IPS DF 6.9 (cell line): Measurements from ENCODE around the gene SVEP1.

ENCODE experiments used
- DNase-seq: peaks from one replicate; pipeline ENCODE4 v3.0.0-alpha.2; 2013; ENCODE audit warnings: low read depth, low spot score
- H3K27ac ChIP-seq: one replicate; pipeline ENCODE4 v1.5.1; 2013; ENCODE audit warnings: low read length, control low read depth
- H3K27me3 ChIP-seq: 2 replicates; pipeline ENCODE4 v1.6.1; 2013; ENCODE audit warnings: mild to moderate bottlenecking, low read length; ENCODE audit not compliant: control insufficient read depth, insufficient read depth
- H3K36me3 ChIP-seq: 2 replicates; pipeline ENCODE4 v1.6.1; 2013; ENCODE audit warnings: low read length; ENCODE audit not compliant: control insufficient read depth, insufficient read depth
- H3K4me1 ChIP-seq: 2 replicates; pipeline ENCODE4 v1.6.1; 2013; ENCODE audit warnings: low read length; ENCODE audit not compliant: control insufficient read depth, insufficient read depth
- H3K4me3 ChIP-seq: 2 replicates; pipeline ENCODE4 v1.5.1; 2013; ENCODE audit warnings: mild to moderate bottlenecking, low read length
- H3K9me3 ChIP-seq: 2 replicates; pipeline ENCODE4 v1.6.1; 2013; ENCODE audit warnings: low read length, inconsistent platforms; ENCODE audit not compliant: control insufficient read depth, insufficient read depth
- WGBS: extraction: QIAGEN DNeasy Blood & Tissue Kit; methylation state at CpG from one replicate; pipeline ENCODE4 v1.1.7; 2013; ENCODE audit warnings: mixed read lengths, missing lambda C conversion rate; ENCODE audit not compliant: insufficient read length, insufficient coverage; 5-methylcytosine and 5-hydroxymethylcytosine counted together

Gene SVEP1

GRCh38 chr9:110455860-110456259 lies 123.7 kb downstream of the SVEP1 start:
- no peaks in the 10 kb centered on the region for H3K36me3 ChIP-seq
- H3K27me3 ChIP-seq = no peaks in the 10 kb centered on the region
- no peaks in the 10 kb centered on the region for H3K9me3 ChIP-seq
- no peaks in the 10 kb centered on the region for H3K4me1 ChIP-seq
- H3K4me3 ChIP-seq = no peak overlapping the region
- DNase-seq = no peak
- H3K27ac ChIP-seq = no peak overlapping the region

DNA sequence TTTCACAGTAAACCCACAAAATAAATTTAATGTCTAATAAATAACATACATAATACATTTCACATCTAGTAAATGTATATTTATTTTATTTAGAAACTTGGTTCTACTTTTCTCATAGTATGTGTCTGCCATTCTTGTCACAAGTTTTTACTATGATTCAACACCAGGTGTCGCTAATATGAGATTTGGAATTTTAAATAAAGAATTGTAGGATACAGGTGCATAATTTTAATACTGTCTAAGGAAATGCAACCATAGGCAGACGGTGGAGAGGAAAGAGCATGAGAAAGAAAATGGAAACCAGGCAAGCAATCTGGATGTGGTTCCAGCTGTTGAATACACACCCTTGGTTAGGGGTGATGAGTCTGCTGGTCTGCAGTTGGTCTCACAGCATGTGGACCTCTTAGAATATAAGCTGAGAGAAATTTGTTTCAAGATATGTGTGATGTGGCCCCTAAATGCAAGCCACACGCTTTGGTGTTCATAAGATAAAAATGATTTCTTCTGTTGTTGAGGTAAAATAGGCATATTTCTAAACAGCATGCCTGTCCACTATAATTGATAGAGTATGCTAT lies 127.2 kb downstream of the SVEP1 start:
- WGBS = no CpG with 5 or more reads among the region's 3 CpGs
- Histone ChIP-seq H3K4me1 (no peaks in the 10 kb centered on the region), H3K27ac (no peak overlapping the region), H3K4me3 (no peak overlapping the region), H3K36me3 (no peaks in the 10 kb centered on the region), H3K27me3 (no peaks in the 10 kb centered on the region), H3K9me3 (no peaks in the 10 kb centered on the region)
- DNase-seq = no peak

DNA sequence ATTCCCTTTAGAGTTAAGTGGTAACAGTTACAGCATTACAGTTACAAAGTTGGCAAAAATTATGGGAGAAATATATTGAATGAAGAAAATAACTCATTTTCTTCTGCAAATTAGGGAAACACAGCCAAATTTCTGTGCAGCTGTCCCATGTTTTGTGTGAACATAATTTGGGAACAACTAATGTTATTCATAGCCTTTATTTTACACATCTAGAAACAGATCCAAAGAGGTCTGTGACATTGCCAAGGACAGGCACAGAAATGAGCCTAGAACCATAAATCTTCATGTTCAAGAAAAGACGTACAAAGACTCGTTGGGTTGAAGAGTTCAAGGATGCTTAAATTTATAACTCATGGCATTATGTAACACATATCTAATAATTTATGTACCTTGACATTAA lies 127.8 kb downstream of the SVEP1 start:
- Histone ChIP-seq H3K27me3 (no peaks in the 10 kb centered on the region), H3K27ac (no peak overlapping the region), H3K4me3 (no peak overlapping the region), H3K4me1 (no peaks in the 10 kb centered on the region), H3K9me3 (no peaks in the 10 kb centered on the region), H3K36me3 (no peaks in the 10 kb centered on the region)
- no peak for DNase-seq
- WGBS = no CpG with 5 or more reads among the region's 2 CpGs

DNA sequence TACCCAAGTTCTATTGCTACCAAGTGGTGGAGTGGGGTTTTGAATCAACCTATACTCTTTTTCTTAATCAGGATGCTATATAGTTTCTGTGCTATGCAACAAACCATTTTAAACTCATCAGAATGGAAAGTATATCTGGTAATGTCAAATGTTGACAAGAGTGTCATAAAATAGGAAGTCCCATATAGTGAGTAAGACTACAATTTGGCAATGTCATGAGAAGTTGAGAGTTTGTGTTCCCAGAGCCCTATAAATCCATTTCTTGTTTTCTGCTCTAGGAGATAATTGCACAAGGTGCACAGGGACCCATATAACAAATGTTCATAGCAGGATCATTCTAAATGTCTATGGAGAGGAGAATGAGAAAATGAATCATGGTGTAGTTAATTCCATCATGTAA lies 132.1 kb downstream of the SVEP1 start:
- no peak for DNase-seq
- H3K27ac ChIP-seq = no peak overlapping the region

GRCh38 chr9:110446171-110446570 lies 133.4 kb downstream of the SVEP1 start:
- H3K4me1 ChIP-seq = no peaks in the 10 kb centered on the region
- no peak overlapping the region for H3K4me3 ChIP-seq
- DNase-seq = no peak
- H3K36me3 ChIP-seq = no peaks in the 10 kb centered on the region
- H3K27me3 ChIP-seq = no peaks in the 10 kb centered on the region
- H3K9me3 ChIP-seq = no peaks in the 10 kb centered on the region
- no peak overlapping the region for H3K27ac ChIP-seq

More for the DNA sequence above, 132.1 kb downstream of the SVEP1 start:
- Histone ChIP-seq H3K36me3 (no peaks in the 10 kb centered on the region), H3K9me3 (no peaks in the 10 kb centered on the region), H3K4me3 (no peak overlapping the region), H3K27me3 (no peaks in the 10 kb centered on the region), H3K4me1 (no peaks in the 10 kb centered on the region)

- Histone ChIP-seq H3K27ac (no peak overlapping the region), H3K36me3 (no peaks in the 10 kb centered on the region), H3K27me3 (no peaks in the 10 kb centered on the region), H3K4me3 (no peak overlapping the region), H3K9me3 (no peaks in the 10 kb centered on the region), H3K4me1 (no peaks in the 10 kb centered on the region)
- no peak for DNase-seq
- WGBS = no CpG with 5 or more reads among the region's 6 CpGs
Observed at GRCh38 chr9:110444911-110445310, 134.6 kb downstream of the SVEP1 start.

- no peaks in the 10 kb centered on the region for H3K27me3 ChIP-seq
- no peak for DNase-seq
- H3K36me3 ChIP-seq = no peaks in the 10 kb centered on the region
Observed at GRCh38 chr9:110443866-110444220, 135.7 kb downstream of the SVEP1 start.

DNA sequence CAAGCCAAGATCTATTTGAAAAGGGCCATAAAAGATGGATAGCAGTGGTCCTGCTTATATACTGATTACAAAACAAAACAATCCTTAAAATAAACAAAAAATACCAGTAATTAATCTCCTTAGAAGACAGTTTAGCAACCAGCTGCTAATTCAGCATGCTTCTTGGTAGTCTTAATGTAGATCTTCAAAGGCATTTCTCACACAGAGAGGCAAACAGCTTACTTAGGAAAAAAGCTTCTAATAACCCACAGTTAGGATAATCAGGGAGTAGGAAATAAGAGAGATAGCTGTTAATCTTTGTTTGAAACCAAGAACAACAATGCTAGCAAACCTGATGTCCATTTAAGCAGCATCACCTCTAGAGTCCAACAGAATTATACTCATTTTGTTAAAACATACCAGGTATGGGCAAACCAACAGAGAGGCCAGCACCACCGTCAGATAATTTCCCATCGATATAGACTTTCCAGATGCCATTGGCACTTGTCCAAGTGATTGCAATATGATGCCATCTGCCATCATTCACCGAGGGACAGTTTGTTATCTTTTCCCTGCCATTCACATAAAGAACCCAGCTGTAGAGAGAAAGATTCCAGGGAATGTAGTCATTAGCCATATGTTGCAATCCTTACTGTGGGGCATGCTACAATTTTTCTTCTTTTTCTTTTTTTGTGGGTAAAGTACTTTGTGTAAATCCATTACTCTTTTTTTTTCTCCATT lies 136.2 kb downstream of the SVEP1 start:
- no peak for DNase-seq
- Histone ChIP-seq H3K9me3 (no peaks in the 10 kb centered on the region), H3K36me3 (no peaks in the 10 kb centered on the region), H3K4me1 (no peaks in the 10 kb centered on the region), H3K27me3 (no peaks in the 10 kb centered on the region), H3K27ac (no peak overlapping the region), H3K4me3 (no peak overlapping the region)
- no CpG with 5 or more reads among the region's 3 CpGs for whole genome bisulfite sequencing

More at GRCh38 chr9:110443866-110444220, 135.7 kb downstream of the SVEP1 start:
- no peaks in the 10 kb centered on the region for H3K4me1 ChIP-seq
- no peak overlapping the region for H3K27ac ChIP-seq
- no peaks in the 10 kb centered on the region for H3K9me3 ChIP-seq
- H3K4me3 ChIP-seq = no peak overlapping the region

GRCh38 chr9:110440796-110441195 lies 138.7 kb downstream of the SVEP1 start:
- Histone ChIP-seq H3K36me3 (no peaks in the 10 kb centered on the region), H3K4me1 (no peaks in the 10 kb centered on the region), H3K9me3 (no peaks in the 10 kb centered on the region), H3K27me3 (no peaks in the 10 kb centered on the region), H3K27ac (no peak overlapping the region), H3K4me3 (no peak overlapping the region)
- DNase-seq = no peak
- WGBS = no CpG with 5 or more reads among the region's 3 CpGs

GRCh38 chr9:110440172-110440571 lies 139.4 kb downstream of the SVEP1 start:
- Histone ChIP-seq H3K9me3 (no peaks in the 10 kb centered on the region), H3K4me1 (no peaks in the 10 kb centered on the region), H3K4me3 (no peak overlapping the region), H3K27me3 (no peaks in the 10 kb centered on the region), H3K27ac (no peak overlapping the region), H3K36me3 (no peaks in the 10 kb centered on the region)
- WGBS = no CpG with 5 or more reads among the region's 4 CpGs
- no peak for DNase-seq

GRCh38 chr9:110432253-110432652 lies 147.3 kb downstream of the SVEP1 start:
- Histone ChIP-seq H3K36me3 (no peaks in the 10 kb centered on the region), H3K27ac (no peak overlapping the region), H3K4me3 (no peak overlapping the region), H3K4me1 (no peaks in the 10 kb centered on the region), H3K27me3 (no peaks in the 10 kb centered on the region), H3K9me3 (no peaks in the 10 kb centered on the region)
- no CpG with 5 or more reads among the region's 3 CpGs for WGBS
- DNase-seq = no peak
